Measurements from ENCODE around the gene ALDH1A2.

The ALDH1A2 gene

DNA sequence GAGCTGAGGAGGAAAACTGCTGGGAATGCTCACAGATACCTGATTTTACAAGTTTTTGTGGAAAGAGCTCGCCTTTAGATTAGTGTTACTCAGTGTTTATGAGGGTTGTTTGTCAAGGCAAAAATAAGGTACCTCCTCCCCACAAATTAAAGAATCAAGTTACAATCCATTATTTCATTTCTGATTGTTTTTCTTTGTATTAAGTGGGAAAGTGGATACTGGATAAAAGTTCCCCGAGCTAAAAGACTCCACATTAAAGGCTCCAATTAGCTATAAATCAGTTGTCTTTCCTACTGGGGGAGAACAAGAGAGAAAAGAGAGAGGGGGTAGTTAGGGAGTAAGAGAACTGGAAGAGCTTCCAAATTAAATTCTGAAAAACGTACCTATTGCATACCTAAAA, 1.9 kb downstream of the ALDH1A2 start:
- TF ChIP-seq, protein P1, sequence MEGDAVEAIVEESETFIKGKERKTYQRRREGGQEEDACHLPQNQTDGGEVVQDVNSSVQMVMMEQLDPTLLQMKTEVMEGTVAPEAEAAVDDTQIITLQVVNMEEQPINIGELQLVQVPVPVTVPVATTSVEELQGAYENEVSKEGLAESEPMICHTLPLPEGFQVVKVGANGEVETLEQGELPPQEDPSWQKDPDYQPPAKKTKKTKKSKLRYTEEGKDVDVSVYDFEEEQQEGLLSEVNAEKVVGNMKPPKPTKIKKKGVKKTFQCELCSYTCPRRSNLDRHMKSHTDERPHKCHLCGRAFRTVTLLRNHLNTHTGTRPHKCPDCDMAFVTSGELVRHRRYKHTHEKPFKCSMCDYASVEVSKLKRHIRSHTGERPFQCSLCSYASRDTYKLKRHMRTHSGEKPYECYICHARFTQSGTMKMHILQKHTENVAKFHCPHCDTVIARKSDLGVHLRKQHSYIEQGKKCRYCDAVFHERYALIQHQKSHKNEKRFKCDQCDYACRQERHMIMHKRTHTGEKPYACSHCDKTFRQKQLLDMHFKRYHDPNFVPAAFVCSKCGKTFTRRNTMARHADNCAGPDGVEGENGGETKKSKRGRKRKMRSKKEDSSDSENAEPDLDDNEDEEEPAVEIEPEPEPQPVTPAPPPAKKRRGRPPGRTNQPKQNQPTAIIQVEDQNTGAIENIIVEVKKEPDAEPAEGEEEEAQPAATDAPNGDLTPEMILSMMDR (IDR thresholded peaks at IDR 0.05; ENCODE audit: extremely low read depth, insufficient read depth, missing control alignments), result no peak
- in situ Hi-C loops (cut with MboI; ENCODE audit: low pct_unique_long_range_greater_than_20kb, low sequenced_read_pairs, unreplicated experiment), result no loop called here
- DNase-seq (ENCODE audit: low spot score), result no peak

DNA sequence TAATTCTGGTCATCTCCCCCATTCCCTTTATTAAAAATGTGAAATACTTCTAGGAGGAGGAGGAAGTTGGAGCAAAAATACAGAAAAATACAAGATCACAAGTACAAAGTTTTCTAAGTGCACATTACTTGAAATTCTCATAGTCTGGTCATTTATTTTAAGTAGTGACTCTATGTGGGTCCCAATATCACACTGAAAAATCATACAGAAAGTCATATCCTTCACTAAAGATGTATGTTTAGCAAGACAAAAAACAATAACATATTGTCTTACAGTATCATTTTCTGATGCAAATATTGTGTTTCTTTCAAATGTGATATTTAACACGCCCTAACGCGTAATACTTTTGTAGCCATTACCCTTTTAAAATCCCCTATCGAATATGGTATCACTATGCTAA, 2.5 kb downstream of the ALDH1A2 start:
- in situ Hi-C loops (cut with MboI; ENCODE audit: low pct_unique_long_range_greater_than_20kb, low sequenced_read_pairs, unreplicated experiment), result no loop called here
- no peak for DNase-seq (ENCODE audit: low spot score)
- TF ChIP-seq, protein P1 (IDR thresholded peaks at IDR 0.05; ENCODE audit: extremely low read depth, insufficient read depth, missing control alignments), result no peak

DNA sequence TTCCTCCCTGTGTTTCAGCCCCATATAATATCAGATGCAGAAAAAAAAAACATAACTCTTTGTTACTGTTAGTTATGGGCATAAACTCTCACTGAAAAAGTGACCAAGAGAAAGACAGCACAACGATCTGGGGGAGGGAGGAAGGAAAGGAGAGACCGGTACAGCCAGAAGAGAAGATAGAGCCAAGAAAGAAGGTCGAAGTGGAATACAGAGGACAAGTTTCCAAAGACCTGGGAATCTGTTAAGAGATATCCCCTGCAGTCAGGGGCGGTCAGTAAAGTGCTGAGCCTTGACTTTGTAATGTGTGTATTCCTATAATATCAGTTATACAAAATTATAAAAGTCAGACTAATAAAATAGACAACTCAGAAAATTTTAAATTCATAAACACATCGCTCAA, 3.3 kb downstream of the ALDH1A2 start:
- in situ Hi-C loops (cut with MboI; ENCODE audit: low pct_unique_long_range_greater_than_20kb, low sequenced_read_pairs, unreplicated experiment), result no loop called here
- TF ChIP-seq, protein P1 (IDR thresholded peaks at IDR 0.05; ENCODE audit: extremely low read depth, insufficient read depth, missing control alignments), result no peak
- DNase-seq (ENCODE audit: low spot score), result no peak

DNA sequence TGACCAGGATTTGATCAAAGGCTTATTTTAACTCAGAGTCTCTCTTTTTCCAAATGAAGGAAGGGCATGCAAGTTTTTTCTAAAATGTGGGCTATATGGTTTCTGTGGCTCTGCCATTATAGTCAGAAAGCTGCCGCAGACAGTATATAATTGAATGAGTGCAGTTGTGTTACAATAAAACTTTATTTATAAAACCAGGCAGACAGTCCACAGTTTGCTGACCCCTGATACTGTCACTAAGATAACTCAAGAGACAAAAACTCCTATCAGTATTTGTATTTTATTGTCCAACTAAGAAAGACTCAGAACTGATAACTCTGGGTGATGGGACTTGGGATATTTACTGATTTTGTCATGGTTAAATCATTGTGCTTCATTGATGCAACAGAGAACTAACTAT, 4.9 kb downstream of the ALDH1A2 start:
- TF ChIP-seq, protein P1 (IDR thresholded peaks at IDR 0.05; ENCODE audit: extremely low read depth, insufficient read depth, missing control alignments), result no peak
- in situ Hi-C loops (cut with MboI; ENCODE audit: low pct_unique_long_range_greater_than_20kb, low sequenced_read_pairs, unreplicated experiment), result no loop called here

DNA sequence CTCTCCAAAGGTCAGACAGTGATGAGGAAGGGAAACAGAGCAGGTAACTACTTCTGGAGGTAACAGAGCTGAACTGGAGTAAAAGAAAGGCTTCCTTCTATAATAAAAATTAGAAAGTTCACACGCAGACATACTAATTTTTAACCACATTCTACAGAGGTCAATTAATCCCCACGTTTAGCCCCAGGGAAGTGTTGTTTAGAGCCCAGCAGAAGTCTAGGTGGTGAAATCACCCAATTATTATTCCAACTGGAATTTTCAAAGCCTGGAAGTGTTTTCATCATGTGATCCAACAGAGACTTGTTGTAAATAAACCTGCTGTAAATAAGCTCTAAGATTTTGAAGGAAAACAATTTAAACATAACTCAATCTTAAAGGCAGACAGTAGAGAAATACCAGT, 6.8 kb downstream of the ALDH1A2 start:
- in situ Hi-C loops (cut with MboI; ENCODE audit: low pct_unique_long_range_greater_than_20kb, low sequenced_read_pairs, unreplicated experiment), result no loop called here
- DNase-seq (ENCODE audit: low spot score), result no peak

More for the DNA sequence above, 4.9 kb downstream of the ALDH1A2 start:
- no peak for DNase-seq (ENCODE audit: low spot score)

DNA sequence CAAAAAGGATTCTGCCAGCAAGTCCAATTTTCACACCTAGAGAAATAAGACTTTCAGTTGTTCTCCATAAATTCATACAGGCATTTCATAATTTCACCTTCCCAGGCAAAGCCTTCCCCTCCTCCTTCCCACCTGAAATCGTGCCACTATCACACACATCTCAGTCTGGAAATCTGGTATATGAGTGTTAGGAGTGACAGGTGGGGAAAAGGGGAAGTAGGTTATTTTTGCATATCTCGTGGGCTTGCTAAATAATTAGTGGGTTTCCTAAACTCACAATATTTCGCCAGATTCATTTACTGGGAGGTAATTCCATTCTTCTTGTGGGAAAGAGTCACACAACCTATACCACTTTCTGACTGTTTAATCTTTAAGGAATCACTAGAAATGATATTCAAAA, 7.4 kb downstream of the ALDH1A2 start:
- in situ Hi-C loops (cut with MboI; ENCODE audit: low pct_unique_long_range_greater_than_20kb, low sequenced_read_pairs, unreplicated experiment), result no loop called here
- no peak for DNase-seq (ENCODE audit: low spot score)
- TF ChIP-seq, protein P1 (IDR thresholded peaks at IDR 0.05; ENCODE audit: extremely low read depth, insufficient read depth, missing control alignments), result no peak

More for the DNA sequence above, 6.8 kb downstream of the ALDH1A2 start:
- TF ChIP-seq, protein P1 (IDR thresholded peaks at IDR 0.05; ENCODE audit: extremely low read depth, insufficient read depth, missing control alignments), result no peak

DNA sequence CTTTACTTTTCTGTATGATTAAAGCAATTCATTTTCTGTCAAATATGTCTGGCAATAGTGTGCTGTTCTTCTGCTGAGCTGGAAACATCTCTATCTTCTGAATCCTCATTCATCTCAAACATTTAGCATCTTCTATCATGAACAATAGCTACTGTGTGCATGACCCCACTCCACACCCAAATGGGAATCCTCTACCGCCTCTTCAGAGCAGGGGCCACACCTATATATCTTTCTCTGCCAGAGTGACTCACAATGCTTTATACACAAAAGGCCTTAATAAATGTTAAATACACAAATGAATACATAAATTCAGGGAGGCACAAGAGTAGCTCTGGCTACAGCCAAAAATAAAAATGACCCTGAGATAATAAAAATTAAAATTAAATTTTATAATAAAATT, 8.0 kb downstream of the ALDH1A2 start:
- TF ChIP-seq, protein P1 (IDR thresholded peaks at IDR 0.05; ENCODE audit: extremely low read depth, insufficient read depth, missing control alignments), result no peak
- in situ Hi-C loops (cut with MboI; ENCODE audit: low pct_unique_long_range_greater_than_20kb, low sequenced_read_pairs, unreplicated experiment), result no loop called here
- DNase-seq (ENCODE audit: low spot score), result no peak
